T follicular helper cell (primary cell): ENCODE data around the gene YPEL2.

ENCODE experiments used
- DNase-seq: peaks from one replicate; pipeline ENCODE4 v3.0.0-alpha.2; 2020; ENCODE audit warnings: low read depth

YPEL2 gene

GRCh38 chr17:59433586-59433985 is 102.1 kb downstream of the YPEL2 start:
- no peak for DNase-seq

GRCh38 chr17:59434429-59434828 is 103.0 kb downstream of the YPEL2 start:
- no peak for DNase-seq

GRCh38 chr17:59435238-59435637 is 103.8 kb downstream of the YPEL2 start:
- no peak for DNase-seq

- DNase-seq, result no peak
These were observed 105.4 kb downstream of the YPEL2 start for GRCh38 chr17:59436900-59437299.

GRCh38 chr17:59437791-59438281 is 106.4 kb downstream of the YPEL2 start:
- DNase-seq, result no peak

GRCh38 chr17:59439262-59439661 is 107.8 kb downstream of the YPEL2 start:
- DNase-seq, result no peak

- DNase-seq, result no peak
These were observed 108.3 kb downstream of the YPEL2 start for GRCh38 chr17:59439741-59440211.

- peak; percentile 77 for DNase-seq
These were observed 109.5 kb downstream of the YPEL2 start for GRCh38 chr17:59440757-59441463.

- no peak for DNase-seq
These were observed 110.1 kb downstream of the YPEL2 start for GRCh38 chr17:59441464-59442096.

GRCh38 chr17:59443106-59443505 is 111.7 kb downstream of the YPEL2 start:
- no peak for DNase-seq
